Panc1 (cell line): ENCODE data around the gene DSCAML1. TPM values are rescaled to one million over a fixed set of nuclear protein-coding genes. Genes with fewer than 3 reads are reported as not detected.
A peak's percentile ranks its signal among the peaks of the same experiment; 100 is the strongest.

ENCODE experiments used
- ATAC-seq: fragments of 200-7000 bp; cut with Tn5 transposase; 2 replicates; pipeline ENCODE4 v1.9.1; 2020; ENCODE audit warnings: mild to moderate bottlenecking, moderate library complexity
- BruUV-seq: library from RNA; stranded (reverse); fragments of 400-500 nt; replicated peaks from 2 replicates; lab custom pipeline; 2021; lab: Mats Ljungman, UMichigan
- CTCF ChIA-PET: fragments of 300-600 bp; sonication (Branson Sonifier 250); formaldehyde crosslinking; loops from one replicate; lab custom pipeline; 2022; ENCODE audit warnings: antibody characterized with exemption; lab: Charles Lee
- POLR2A ChIA-PET: fragments of 300-600 bp; sonication (Branson Sonifier 250); formaldehyde crosslinking; loops from one replicate; lab custom pipeline; 2022; ENCODE audit warnings: antibody characterized with exemption; lab: Charles Lee
- DNase-seq: peaks from one replicate; pipeline ENCODE4 v3.0.0-alpha.2; 2010; ENCODE audit warnings: low read depth, low spot score
- H3K27ac ChIP-seq: 2 replicates; pipeline ENCODE4 v1.5.1; 2011; ENCODE audit warnings: mild to moderate bottlenecking, low read length, inconsistent platforms
- H3K27me3 ChIP-seq: fragments of 200-500 bp; sonication (Bioruptor generic); 2 replicates; pipeline ENCODE4 v1.6.0; 2014; ENCODE audit warnings: low read length, inconsistent platforms; ENCODE audit not compliant: control insufficient read depth, insufficient read depth
- H3K36me3 ChIP-seq: fragments of 200-500 bp; sonication (Bioruptor generic); 2 replicates; pipeline ENCODE4 v1.5.1; 2014; ENCODE audit warnings: inconsistent platforms, mild to moderate bottlenecking, low read length, moderate library complexity; ENCODE audit not compliant: control insufficient read depth, insufficient read depth
- H3K4me1 ChIP-seq: 2 replicates; pipeline ENCODE4 v1.5.1; 2011; ENCODE audit warnings: inconsistent platforms, mild to moderate bottlenecking, low read length, moderate library complexity; ENCODE audit not compliant: control insufficient read depth, insufficient read depth
- H3K4me3 ChIP-seq, 2 experiments: 2 replicates each; pipeline ENCODE4 v1.5.1; 2011 to 2012; ENCODE audit warnings: low read depth in 2 of 2, low read length in 2 of 2, mild to moderate bottlenecking in 2 of 2, inconsistent platforms in 1 of 2, moderate library complexity in 1 of 2
- H3K9me3 ChIP-seq: fragments of 200-500 bp; sonication (Bioruptor generic); 2 replicates; pipeline ENCODE4 v1.5.1; 2014; ENCODE audit warnings: low read depth, mild to moderate bottlenecking, inconsistent platforms, low read length, moderate library complexity; ENCODE audit not compliant: control insufficient read depth, insufficient read depth
- POLR2AphosphoS5 ChIP-seq: IDR thresholded peaks from 2 replicates; pipeline ENCODE4 v1.6.1; 2012; ENCODE audit warnings: mild to moderate bottlenecking, low read depth, low read length, moderate library complexity
- REST ChIP-seq, 2 experiments: IDR thresholded peaks; 2 replicates each; pipeline ENCODE4 v1.6.1; 2011 to 2012; ENCODE audit warnings: low read depth in 2 of 2, control low read depth in 1 of 2, low read length in 1 of 2, mild to moderate bottlenecking in 1 of 2, moderate library complexity in 1 of 2; ENCODE audit not compliant: insufficient read depth in 1 of 2
- TCF7L2 ChIP-seq: IDR thresholded peaks from 2 replicates; pipeline ENCODE4 v1.6.1; 2011; ENCODE audit warnings: mild to moderate bottlenecking, low read depth, low read length, inconsistent platforms
- in situ Hi-C: cut with HindIII; loops from 2 replicates; pipeline ENCODE4 v1.10.0; 2016; ENCODE audit warnings: low sequenced_read_pairs, low pct_unique_long_range_greater_than_20kb
- intact Hi-C: fragments of 100-400 bp; cut with micrococcal nuclease; formaldehyde crosslinking; loops from one replicate; pipeline ENCODE4 v1.10.0; 2022; ENCODE audit not compliant: unreplicated experiment
- total RNA-seq: library from RNA; stranded (reverse); gene quantifications from one replicate; pipeline ENCODE4 v1.2.1, GENCODE V29; 2021; ENCODE audit not compliant: unreplicated experiment

The DSCAML1 gene
- total RNA-seq, 1 experiment from 2014 or later = 1.6 TPM

- peaks cover 20% of the 10 kb centered on the region for H3K27me3 ChIP-seq
- intact Hi-C loops = no loop called here
- no peak overlapping the region for H3K27ac ChIP-seq
- ChIA-PET POLR2A (no interaction called here), CTCF (no interaction called here)
- ATAC-seq (0 out of 2 replicates have a peak, but pooled peaks have one; percentile 26), DNase-seq (no peak)
- H3K36me3 ChIP-seq = no peaks in the 10 kb centered on the region
- H3K9me3 ChIP-seq = no peaks in the 10 kb centered on the region
- no peak overlapping the region for H3K4me3 ChIP-seq
- TF ChIP-seq POLR2AphosphoS5 (no peak), REST (IDR thresholded peaks at IDR 0.05; ENCODE audit: insufficient read depth in 1 of 2, low read depth in 2 of 2, low read length in 1 of 2) (no peak)
- BruUV-seq = no TSS peak
- no peaks in the 10 kb centered on the region for H3K4me1 ChIP-seq
- in situ Hi-C loops = no loop called here
Observed at GRCh38 chr11:117583063-117583801, 213.8 kb downstream of the DSCAML1 start.

GRCh38 chr11:117582433-117582832 lies 214.6 kb downstream of the DSCAML1 start:
- CTCF ChIA-PET = no interaction called here
- in situ Hi-C loops = no loop called here
- no TSS peak for BruUV-seq

More at GRCh38 chr11:117582433-117582832, 214.6 kb downstream of the DSCAML1 start:
- Histone ChIP-seq H3K4me1 (no peaks in the 10 kb centered on the region), H3K27me3 (peaks cover 15% of the 10 kb centered on the region), H3K27ac (no peak overlapping the region), H3K36me3 (no peaks in the 10 kb centered on the region), H3K9me3 (no peaks in the 10 kb centered on the region), H3K4me3 (no peak overlapping the region)
- no peak for TF ChIP-seq REST (IDR thresholded peaks at IDR 0.05; ENCODE audit: insufficient read depth in 1 of 2, low read depth in 2 of 2, low read length in 1 of 2)
- TF ChIP-seq TCF7L2 = no peak
- ATAC-seq (no peak), DNase-seq (no peak)
- intact Hi-C loops = no loop called here
- POLR2A ChIA-PET = no interaction called here
